Fibroblast of lung (primary cell): Measurements from ENCODE around the gene MPV17L2. TPM values are rescaled to one million over a fixed set of nuclear protein-coding genes. Genes with fewer than 3 reads are reported as not detected.

Experiments
- DNase-seq, 2 donors: peaks; one replicate each; pipeline versions ENCODE4 v3.0.0 to v3.0.0-alpha.2; 2010; ENCODE audit warnings: low read depth in 2 of 2
- H2AFZ ChIP-seq: 2 replicates; pipeline ENCODE4 v1.5.1; 2012; ENCODE audit warnings: low read length, control low read depth, inconsistent platforms
- H3K27ac ChIP-seq: 2 replicates; pipeline ENCODE4 v1.5.1; 2011; ENCODE audit warnings: low read length, control low read depth; ENCODE audit not compliant: insufficient read depth
- H3K27me3 ChIP-seq: 2 replicates; pipeline ENCODE4 v1.5.1; 2011; ENCODE audit warnings: mild to moderate bottlenecking, low read length; ENCODE audit not compliant: control insufficient read depth, insufficient read depth
- H3K36me3 ChIP-seq: 2 replicates; pipeline ENCODE4 v1.5.1; 2011; ENCODE audit warnings: low read length; ENCODE audit not compliant: control insufficient read depth, insufficient read depth
- H3K4me1 ChIP-seq: 2 replicates; pipeline ENCODE4 v1.5.1; 2011; ENCODE audit warnings: low read length; ENCODE audit not compliant: control insufficient read depth, insufficient read depth; ENCODE audit errors: extremely low read depth
- H3K4me2 ChIP-seq: 2 replicates; pipeline ENCODE4 v1.5.1; 2011; ENCODE audit warnings: low read length, control low read depth; ENCODE audit not compliant: insufficient read depth; ENCODE audit errors: extremely low read depth
- H3K4me3 ChIP-seq, 4 experiments: fragments of 200-600 bp in 1 of 4; sonication (generic) in 1 of 4; replicated peaks in 1 of 4; 2 replicates each; pipeline ENCODE4 v1.5.1; 2011 to 2016; ENCODE audit warnings: low read length in 4 of 4, low read depth in 3 of 4, mild to moderate bottlenecking in 3 of 4, control low read depth in 2 of 4, inconsistent platforms in 1 of 4, mixed read lengths in 1 of 4; ENCODE audit not compliant: insufficient read depth in 1 of 4; ENCODE audit errors: control extremely low read depth in 1 of 4
- H3K79me2 ChIP-seq: 2 replicates; pipeline ENCODE4 v1.5.1; 2012; ENCODE audit warnings: mild to moderate bottlenecking, low read length, inconsistent platforms; ENCODE audit not compliant: control insufficient read depth, insufficient read depth
- H3K9ac ChIP-seq: 2 replicates; pipeline ENCODE4 v1.5.1; 2011; ENCODE audit warnings: mild to moderate bottlenecking, low read length, control low read depth; ENCODE audit not compliant: insufficient read depth
- H3K9me3 ChIP-seq: 2 replicates; pipeline ENCODE4 v1.5.1; 2012; ENCODE audit warnings: low read depth, low read length; ENCODE audit not compliant: control insufficient read depth, insufficient read depth
- H4K20me1 ChIP-seq: 2 replicates; pipeline ENCODE4 v1.5.1; 2011; ENCODE audit warnings: low read length; ENCODE audit not compliant: control insufficient read depth, insufficient read depth; ENCODE audit errors: extremely low read depth
- CTCF ChIP-seq, 2 donors: IDR thresholded peaks in 1 of 2; conservative IDR thresholded peaks in 1 of 2; 1 replicate in 1 of 2; 2 replicates in 1 of 2; pipeline ENCODE4 v1.5.1; 2011 to 2012; ENCODE audit warnings: low read length in 2 of 2, control low read depth in 1 of 2, inconsistent platforms in 1 of 2, low read depth in 1 of 2, mild to moderate bottlenecking in 1 of 2
- EZH2 ChIP-seq: IDR thresholded peaks from 2 replicates; pipeline ENCODE4 v1.5.1; 2012; ENCODE audit warnings: low read length, control low read depth, mild to moderate bottlenecking; ENCODE audit errors: missing control alignments
- polyA plus RNA-seq, 2 donors: library from polyadenylated mRNA; depleted of rRNA in 1 of 2; stranded (reverse) in 1 of 2; unstranded in 1 of 2; fragments of >200 nt; gene quantifications; 2 replicates each; pipeline ENCODE4 v1.2.1, GENCODE V29; 2011 to 2012; ENCODE audit warnings: missing spikeins in 1 of 2
- total RNA-seq: library from RNA; depleted of rRNA; stranded (reverse); fragments of >200 nt; gene quantifications from 2 replicates; pipeline ENCODE4 v1.2.1, GENCODE V29; 2014

The MPV17L2 gene
- total and polyA plus RNA-seq, 2 donors (not counting 1 experiment from before 2014, with no cell fraction given), result 4.1 to 9.4 TPM

DNA sequence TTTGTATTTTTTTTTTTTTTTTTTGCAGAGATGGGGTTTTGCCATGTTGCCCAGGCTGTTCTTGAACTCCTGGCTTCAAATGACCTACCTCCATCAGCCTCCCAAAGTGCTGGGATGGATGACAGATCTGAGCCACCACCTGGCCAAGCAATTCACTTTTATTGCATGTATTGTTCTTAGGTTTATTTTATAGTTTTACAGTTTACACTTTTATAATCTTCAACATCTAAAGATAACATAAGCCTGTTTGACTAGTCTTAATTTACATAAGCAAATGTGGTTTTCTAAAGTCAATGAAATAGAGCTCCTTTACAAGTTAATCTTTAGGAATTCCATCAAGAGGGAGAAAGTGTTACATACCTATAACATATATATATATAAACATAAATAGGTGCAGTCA is 9.5 kb upstream of the MPV17L2 start:
- no peaks in the 10 kb centered on the region for H3K79me2 ChIP-seq
- H3K4me3 ChIP-seq, result no peak overlapping the region
- DNase-seq, result no peak
- no peaks in the 10 kb centered on the region for H4K20me1 ChIP-seq
- no peaks in the 10 kb centered on the region for H3K36me3 ChIP-seq
- H3K4me2 ChIP-seq, result no peak overlapping the region
- H2AFZ ChIP-seq, result no peak overlapping the region
- TF ChIP-seq EZH2 (no peak), CTCF (conservative IDR thresholded peaks at IDR 0.05 in 1 of 2, IDR thresholded peaks at IDR 0.05 in 1 of 2; ENCODE audit: low read depth in 1 of 2, low read length in 2 of 2) (no peak)
- H3K27ac ChIP-seq, result no peak overlapping the region
- H3K9me3 ChIP-seq, result no peaks in the 10 kb centered on the region
- no peak overlapping the region for H3K9ac ChIP-seq
- H3K27me3 ChIP-seq, result no peaks in the 10 kb centered on the region
- H3K4me1 ChIP-seq, result no peaks in the 10 kb centered on the region

GRCh38 chr19:18185538-18185937 is 7.5 kb upstream of the MPV17L2 start:
- Histone ChIP-seq H3K9ac (no peak overlapping the region), H3K27me3 (no peaks in the 10 kb centered on the region)

DNA sequence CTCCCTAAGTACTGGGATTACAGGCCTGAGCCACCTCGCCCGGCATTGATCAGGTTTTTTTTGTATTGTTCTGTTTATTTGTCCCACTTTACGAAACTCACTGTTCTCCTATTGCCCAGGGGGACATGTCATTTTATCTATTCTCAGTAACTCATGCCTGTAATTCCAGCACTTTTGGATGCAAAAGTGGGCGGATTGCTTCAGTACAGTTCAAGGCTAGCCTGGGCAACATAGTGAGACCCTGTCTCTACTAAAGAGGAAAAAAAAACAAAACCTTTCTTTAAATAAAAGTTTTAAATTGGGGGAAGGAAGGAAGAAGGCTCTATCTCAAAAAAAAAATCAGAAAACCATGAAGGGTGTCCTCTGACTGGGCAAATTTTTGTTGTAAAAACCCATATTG is 2.7 kb upstream of the MPV17L2 start:
- Histone ChIP-seq H3K36me3 (no peaks in the 10 kb centered on the region), H3K9ac (no peak overlapping the region), H3K4me1 (no peaks in the 10 kb centered on the region), H3K27me3 (no peaks in the 10 kb centered on the region), H3K79me2 (no peaks in the 10 kb centered on the region), H3K4me2 (no peak overlapping the region), H2AFZ (no peak overlapping the region), H3K4me3 (no peak overlapping the region), H4K20me1 (no peaks in the 10 kb centered on the region), H3K27ac (no peak overlapping the region), H3K9me3 (no peaks in the 10 kb centered on the region)
- TF ChIP-seq EZH2, result no peak
- no peak for TF ChIP-seq CTCF (conservative IDR thresholded peaks at IDR 0.05 in 1 of 2, IDR thresholded peaks at IDR 0.05 in 1 of 2; ENCODE audit: low read depth in 1 of 2, low read length in 2 of 2)
- DNase-seq, result no peak

More at GRCh38 chr19:18185538-18185937, 7.5 kb upstream of the MPV17L2 start:
- no peak for DNase-seq
- H3K9me3 ChIP-seq, result no peaks in the 10 kb centered on the region
- no peak for TF ChIP-seq EZH2
- TF ChIP-seq CTCF (conservative IDR thresholded peaks at IDR 0.05 in 1 of 2, IDR thresholded peaks at IDR 0.05 in 1 of 2; ENCODE audit: low read depth in 1 of 2, low read length in 2 of 2), result no peak
- no peaks in the 10 kb centered on the region for H3K4me1 ChIP-seq
- H3K36me3 ChIP-seq, result no peaks in the 10 kb centered on the region
- no peak overlapping the region for H3K4me3 ChIP-seq
- no peaks in the 10 kb centered on the region for H3K79me2 ChIP-seq
- no peak overlapping the region for H2AFZ ChIP-seq
- no peak overlapping the region for H3K27ac ChIP-seq
- H4K20me1 ChIP-seq, result no peaks in the 10 kb centered on the region
- H3K4me2 ChIP-seq, result no peak overlapping the region
